ENCODE data around the gene SIAH3.

SIAH3 gene

GRCh38 chr13:45817833-45818232 lies 33.7 kb downstream of the SIAH3 start:
- DNase-seq, result no peak

- no peak for DNase-seq
Observed at GRCh38 chr13:45816427-45816826, 35.1 kb downstream of the SIAH3 start.

GRCh38 chr13:45812695-45813372 lies 38.7 kb downstream of the SIAH3 start:
- DNase-seq, result no peak

- no peak for DNase-seq
Observed at GRCh38 chr13:45811891-45812694, 39.5 kb downstream of the SIAH3 start.

- DNase-seq, result no peak
Observed at GRCh38 chr13:45809801-45810394, 41.7 kb downstream of the SIAH3 start.

- DNase-seq, result no peak
Observed at GRCh38 chr13:45808925-45809324, 42.6 kb downstream of the SIAH3 start.

- no peak for DNase-seq
Observed at GRCh38 chr13:45807520-45808099, 43.9 kb downstream of the SIAH3 start.

GRCh38 chr13:45800485-45800884 lies 51.1 kb downstream of the SIAH3 start:
- DNase-seq, result no peak

- DNase-seq, result no peak
Observed at GRCh38 chr13:45799451-45799850, 52.1 kb downstream of the SIAH3 start.

GRCh38 chr13:45798851-45799250 lies 52.7 kb downstream of the SIAH3 start:
- DNase-seq, result no peak

GRCh38 chr13:45796426-45797235 lies 54.9 kb downstream of the SIAH3 start:
- DNase-seq, result no peak

- no peak for DNase-seq
Observed at GRCh38 chr13:45792827-45793303, 58.7 kb downstream of the SIAH3 start.

- no peak for DNase-seq
Observed at GRCh38 chr13:45788011-45788410, 63.5 kb downstream of the SIAH3 start.

GRCh38 chr13:45787346-45787745 lies 64.2 kb downstream of the SIAH3 start:
- no peak for DNase-seq

GRCh38 chr13:45786293-45786920 lies 65.1 kb downstream of the SIAH3 start:
- DNase-seq, result no peak

- no peak for DNase-seq
Observed at GRCh38 chr13:45784755-45785675, 66.5 kb downstream of the SIAH3 start.

- no peak for DNase-seq
Observed at GRCh38 chr13:45783346-45784043, 68.1 kb downstream of the SIAH3 start.

GRCh38 chr13:45782327-45783045 lies 69.1 kb downstream of the SIAH3 start:
- DNase-seq, result no peak

- DNase-seq, result peak; percentile 59
Observed at GRCh38 chr13:45781553-45782326, 69.8 kb downstream of the SIAH3 start.
